A204.1 (cell line): ENCODE measurements around the gene EXOC4.

Experiments
- FAIRE-seq: peaks from 2 replicates; lab custom pipeline; 2012; peaks lifted over from hg19 to GRCh38; lab: Jason Lieb, UNC

Gene EXOC4

GRCh38 chr7:133676805-133677370 lies 424.0 kb downstream of the EXOC4 start:
- FAIRE-seq: peak; percentile 3

GRCh38 chr7:133678137-133678814 lies 425.4 kb downstream of the EXOC4 start:
- FAIRE-seq: no peak

- FAIRE-seq: no peak
These were observed 427.1 kb downstream of the EXOC4 start for GRCh38 chr7:133679977-133680376.

- no peak for FAIRE-seq
These were observed 428.7 kb downstream of the EXOC4 start for GRCh38 chr7:133681529-133681928.

GRCh38 chr7:133682364-133683181 lies 429.7 kb downstream of the EXOC4 start:
- FAIRE-seq: no peak

GRCh38 chr7:133683182-133683454 lies 430.2 kb downstream of the EXOC4 start:
- FAIRE-seq: no peak

GRCh38 chr7:133688483-133689239 lies 435.8 kb downstream of the EXOC4 start:
- no peak for FAIRE-seq

- no peak for FAIRE-seq
These were observed 437.9 kb downstream of the EXOC4 start for GRCh38 chr7:133690740-133691139.

- no peak for FAIRE-seq
These were observed 439.1 kb downstream of the EXOC4 start for GRCh38 chr7:133691727-133692610.

GRCh38 chr7:133693281-133693680 lies 440.4 kb downstream of the EXOC4 start:
- no peak for FAIRE-seq

- no peak for FAIRE-seq
These were observed 443.2 kb downstream of the EXOC4 start for GRCh38 chr7:133696056-133696455.

GRCh38 chr7:133697585-133697984 lies 444.7 kb downstream of the EXOC4 start:
- FAIRE-seq: no peak

GRCh38 chr7:133698127-133698526 lies 445.2 kb downstream of the EXOC4 start:
- no peak for FAIRE-seq

- FAIRE-seq: no peak
These were observed 446.5 kb downstream of the EXOC4 start for GRCh38 chr7:133699386-133699785.

- no peak for FAIRE-seq
These were observed 449.2 kb downstream of the EXOC4 start for GRCh38 chr7:133702078-133702477.

- no peak for FAIRE-seq
These were observed 450.1 kb downstream of the EXOC4 start for GRCh38 chr7:133702960-133703359.

- FAIRE-seq: no peak
These were observed 450.7 kb downstream of the EXOC4 start for GRCh38 chr7:133703547-133703946.

- no peak for FAIRE-seq
These were observed 451.6 kb downstream of the EXOC4 start for GRCh38 chr7:133704453-133704852.

GRCh38 chr7:133705596-133705995 lies 452.7 kb downstream of the EXOC4 start:
- FAIRE-seq: no peak

GRCh38 chr7:133706016-133706415 lies 453.1 kb downstream of the EXOC4 start:
- FAIRE-seq: no peak

GRCh38 chr7:133709036-133709880 lies 456.4 kb downstream of the EXOC4 start:
- FAIRE-seq: no peak
